ENCODE results near the gene TNFRSF19.

TNFRSF19 gene

GRCh38 chr13:23716401-23716800 lies 146.2 kb downstream of the TNFRSF19 start:
- ChIA-PET POLR2A (no interaction called here), CTCF (no interaction called here)
- Histone ChIP-seq H3K36me3 (ENCODE audit: control insufficient read depth in 2 of 2, insufficient read depth in 1 of 2, low read length in 2 of 2) (no peaks in the 10 kb centered on the region), H3K27ac (ENCODE audit: extremely low read depth, low read depth, low read length) (no peak overlapping the region), H3K4me3 (ENCODE audit: low read depth, low read length) (no peak overlapping the region), H3K4me1 (ENCODE audit: control insufficient read depth, insufficient read depth, low read length) (no peaks in the 10 kb centered on the region), H3K9me3 (ENCODE audit: control insufficient read depth, insufficient read depth, low read depth, low read length) (no peaks in the 10 kb centered on the region)
- no peak for TF ChIP-seq ZEB2 (tag by site-specific recombination; IDR thresholded peaks at IDR 0.05)
- no peak for TF ChIP-seq ZNF529 (tag by site-specific recombination; IDR thresholded peaks at IDR 0.05; ENCODE audit: insufficient replicate concordance)
- TF ChIP-seq ZBTB10 (tag by site-specific recombination; IDR thresholded peaks at IDR 0.05), result no peak

- no peaks in the 10 kb centered on the region for H3K36me3 ChIP-seq (ENCODE audit: control insufficient read depth in 2 of 2, insufficient read depth in 1 of 2, low read length in 2 of 2)
- no peaks in the 10 kb centered on the region for H3K4me1 ChIP-seq (ENCODE audit: control insufficient read depth, insufficient read depth, low read length)
- TF ChIP-seq ZNF629 (tag by site-specific recombination; IDR thresholded peaks at IDR 0.05) (no peak), SP7 (tag by site-specific recombination; IDR thresholded peaks at IDR 0.05) (peak; percentile 89)
- ChIA-PET CTCF (interaction anchor here (1.4 kb wide), 1 partner anchor 11 kb away, joined by 6 read pairs; no protein-coding TSS in a partner anchor), POLR2A (interaction anchor here (0.6 kb wide), 1 partner anchor 259 kb away, joined by 4 read pairs; no protein-coding TSS in a partner anchor)
- no peaks in the 10 kb centered on the region for H3K9me3 ChIP-seq (ENCODE audit: control insufficient read depth, insufficient read depth, low read depth, low read length)
- H3K27ac ChIP-seq (ENCODE audit: extremely low read depth, low read depth, low read length), result no peak overlapping the region
- H3K4me3 ChIP-seq (ENCODE audit: low read depth, low read length), result no peak overlapping the region
Measured at GRCh38 chr13:23718996-23719395, 148.8 kb downstream of the TNFRSF19 start.

- no peaks in the 10 kb centered on the region for H3K9me3 ChIP-seq (ENCODE audit: control insufficient read depth, insufficient read depth, low read depth, low read length)
- no peaks in the 10 kb centered on the region for H3K36me3 ChIP-seq (ENCODE audit: control insufficient read depth in 2 of 2, insufficient read depth in 1 of 2, low read length in 2 of 2)
- POLR2A ChIA-PET, result no interaction called here
- no peaks in the 10 kb centered on the region for H3K4me1 ChIP-seq (ENCODE audit: control insufficient read depth, insufficient read depth, low read length)
- CTCF ChIA-PET, result interaction anchor here (0.5 to 0.7 kb wide), 2 partner anchors 19 to 459 kb away, joined by 3 read pairs; no protein-coding TSS in a partner anchor
- H3K27ac ChIP-seq (ENCODE audit: extremely low read depth, low read depth, low read length), result no peak overlapping the region
- H3K4me3 ChIP-seq (ENCODE audit: low read depth, low read length), result no peak overlapping the region
- TF ChIP-seq ZNF558 (tag by site-specific recombination; IDR thresholded peaks at IDR 0.05) (no peak), ZNF660 (tag by site-specific recombination; IDR thresholded peaks at IDR 0.05) (no peak), ZSCAN5A (tag by site-specific recombination; IDR thresholded peaks at IDR 0.05) (no peak), INSM2 (tag by site-specific recombination; IDR thresholded peaks at IDR 0.05) (no peak), ZNF114 (tag by site-specific recombination; IDR thresholded peaks at IDR 0.05) (no peak), BCL11A (tag by site-specific recombination; IDR thresholded peaks at IDR 0.05; ENCODE audit: low read depth) (no peak), ZBTB21 (tag by site-specific recombination; IDR thresholded peaks at IDR 0.05) (no peak), ZNF510 (tag by site-specific recombination; IDR thresholded peaks at IDR 0.05; ENCODE audit: insufficient replicate concordance) (no peak), EGR2 (tag by site-specific recombination; IDR thresholded peaks at IDR 0.05; ENCODE audit: low read depth) (no peak)
Measured at GRCh38 chr13:23722726-23723453, 152.7 kb downstream of the TNFRSF19 start.

Data from HEK293 (cell line).